Liver (tissue), 9 donors: ENCODE measurements around the gene PLCXD3. TPM values are rescaled to one million over a fixed set of nuclear protein-coding genes. Genes with fewer than 3 reads are reported as not detected.

Source experiments
- DNase-seq: peaks from one replicate; pipeline ENCODE4 v3.0.0-alpha.2; 2017; ENCODE audit warnings: low spot score
- H3K27ac ChIP-seq, 2 donors: one replicate each; pipeline ENCODE4 v1.7.0; 2013; ENCODE audit warnings: inconsistent platforms in 2 of 2, low read length in 2 of 2, control low read depth in 1 of 2, low read depth in 1 of 2, mild to moderate bottlenecking in 1 of 2
- H3K27me3 ChIP-seq, 4 donors: one replicate each; pipeline versions ENCODE4 v1.6.1 to v1.7.0; 2013; ENCODE audit warnings: low read length in 3 of 4, inconsistent platforms in 1 of 4, mild to moderate bottlenecking in 1 of 4, moderate library complexity in 1 of 4; ENCODE audit not compliant: control insufficient read depth in 4 of 4, insufficient read depth in 4 of 4
- H3K36me3 ChIP-seq, 4 donors: one replicate each; pipeline versions ENCODE4 v1.6.1 to v1.7.0; 2013; ENCODE audit warnings: low read length in 3 of 4, mild to moderate bottlenecking in 3 of 4, low read depth in 1 of 4, moderate library complexity in 1 of 4; ENCODE audit not compliant: control insufficient read depth in 4 of 4, insufficient read depth in 3 of 4
- H3K4me1 ChIP-seq, 4 donors: one replicate each; pipeline versions ENCODE4 v1.6.1 to v1.7.0; 2013; ENCODE audit warnings: low read length in 3 of 4, mild to moderate bottlenecking in 3 of 4, moderate library complexity in 1 of 4; ENCODE audit not compliant: control insufficient read depth in 4 of 4, insufficient read depth in 4 of 4
- H3K4me3 ChIP-seq, 3 donors: one replicate each; pipeline versions ENCODE4 v1.6.1 to v1.7.0; 2013; ENCODE audit warnings: low read length in 3 of 3, control low read depth in 1 of 3, low read depth in 1 of 3, mild to moderate bottlenecking in 1 of 3
- H3K9ac ChIP-seq, 2 donors: one replicate each; pipeline ENCODE4 v1.7.0; 2013; ENCODE audit warnings: low read length in 2 of 2, mild to moderate bottlenecking in 2 of 2, moderate library complexity in 2 of 2, control low read depth in 1 of 2, low read depth in 1 of 2
- H3K9me3 ChIP-seq, 4 donors: one replicate each; pipeline versions ENCODE4 v1.6.1 to v1.7.0; 2013; ENCODE audit warnings: low read length in 3 of 4; ENCODE audit not compliant: control insufficient read depth in 4 of 4
- ATF3 ChIP-seq: IDR thresholded peaks from 2 replicates; pipeline ENCODE4 v1.6.1; 2016; ENCODE audit warnings: antibody characterized with exemption
- EGR1 ChIP-seq, 2 donors: IDR thresholded peaks; 2 replicates each; pipeline ENCODE4 v1.6.1; 2016 to 2018; ENCODE audit warnings: antibody characterized with exemption in 2 of 2, low read depth in 2 of 2
- GABPA ChIP-seq, 2 donors: IDR thresholded peaks in 1 of 2; conservative IDR thresholded peaks in 1 of 2; 2 replicates each; pipeline ENCODE4 v1.6.1; 2016; ENCODE audit warnings: antibody characterized with exemption in 2 of 2, mild to moderate bottlenecking in 1 of 2, moderate library complexity in 1 of 2
- HNF4A ChIP-seq, 2 donors: conservative IDR thresholded peaks; 2 replicates each; pipeline ENCODE4 v1.6.1; 2016; ENCODE audit warnings: antibody characterized with exemption in 2 of 2, mild to moderate bottlenecking in 2 of 2
- HNF4G ChIP-seq: IDR thresholded peaks from 2 replicates; pipeline ENCODE4 v1.6.1; 2016; ENCODE audit warnings: antibody characterized with exemption
- JUND ChIP-seq, 2 donors: IDR thresholded peaks; 2 replicates each; pipeline ENCODE4 v1.6.1; 2016; ENCODE audit warnings: antibody characterized with exemption in 2 of 2
- NR2F2 ChIP-seq: IDR thresholded peaks from 2 replicates; pipeline ENCODE4 v1.6.1; 2016; ENCODE audit warnings: antibody characterized with exemption
- RAD21 ChIP-seq, 2 donors: IDR thresholded peaks; 2 replicates each; pipeline ENCODE4 v1.6.1; 2016; ENCODE audit warnings: antibody characterized with exemption in 2 of 2, mild to moderate bottlenecking in 2 of 2
- REST ChIP-seq: IDR thresholded peaks from 2 replicates; pipeline ENCODE4 v1.6.1; 2016; ENCODE audit warnings: antibody characterized with exemption, mild to moderate bottlenecking
- SP1 ChIP-seq: IDR thresholded peaks from 2 replicates; pipeline ENCODE4 v1.6.1; 2018; ENCODE audit warnings: antibody characterized with exemption, mild to moderate bottlenecking
- TAF1 ChIP-seq: conservative IDR thresholded peaks from 2 replicates; pipeline ENCODE4 v1.6.1; 2016; ENCODE audit warnings: antibody characterized with exemption, mild to moderate bottlenecking
- YY1 ChIP-seq: IDR thresholded peaks from 2 replicates; pipeline ENCODE4 v1.6.1; 2016; ENCODE audit warnings: antibody characterized with exemption, mild to moderate bottlenecking
- WGBS: extraction: QIAGEN DNeasy Blood & Tissue Kit; methylation state at CpG from one replicate; pipeline ENCODE4 v1.1.7; 2013; 5-methylcytosine and 5-hydroxymethylcytosine counted together
- polyA plus RNA-seq, 2 donors: library from polyadenylated mRNA; stranded (reverse) in 1 of 2; unstranded in 1 of 2; fragments of 200-250 nt in 1 of 2; fragments of >200 nt in 1 of 2; fragmentation: Nextera tagmentation in 1 of 2; extraction: Ambion mirVana in 1 of 2; gene quantifications; one replicate each; pipeline versions ENCODE4 v1.2.1 to v1.2.3, GENCODE V29; 2013 to 2015
- total RNA-seq, 2 donors: library from RNA; depleted of rRNA; stranded (reverse); fragments of >200 nt; gene quantifications; one replicate each; pipeline ENCODE4 v1.2.3, GENCODE V29; 2014
- TF ChIP-seq, protein P1 (sequence below): IDR thresholded peaks from 2 replicates; pipeline ENCODE4 v1.6.1; 2016; ENCODE audit warnings: antibody characterized with exemption
- donor health status: healthy.
- donor health status: healthy.
- donor health status: healthy.
- donor health status: healthy.
- donor health status: healthy.

The PLCXD3 gene
- total and polyA plus RNA-seq, 4 donors = 0.05 to 2.4 (median 0.58) TPM

- TF ChIP-seq JUND (IDR thresholded peaks at IDR 0.05) = no peak
- TF ChIP-seq GABPA (IDR thresholded peaks at IDR 0.05 in 1 of 2, conservative IDR thresholded peaks at IDR 0.05 in 1 of 2) = no peak
- no peak for TF ChIP-seq SP1
- TF ChIP-seq REST = no peak
- Histone ChIP-seq H3K27ac (no peak overlapping the region), H3K4me1 (no peaks in the 10 kb centered on the region), H3K9me3 (no peaks in the 10 kb centered on the region), H3K4me3 (no peak overlapping the region), H3K36me3 (peaks cover 0 to 2% (median 0%) of the 10 kb centered on the region in 4 donors), H3K9ac (no peak overlapping the region), H3K27me3 (peaks cover 0 to 6% (median 0%) of the 10 kb centered on the region in 4 donors)
- 72% methylated on average over 2 of the region's 2 CpGs for WGBS
- no peak for DNase-seq
Observed at GRCh38 chr5:41418220-41419031, 92.0 kb downstream of the PLCXD3 start.

GRCh38 chr5:41416336-41416735 lies 94.1 kb downstream of the PLCXD3 start:
- H3K27me3 ChIP-seq = peaks cover 0 to 6% (median 0%) of the 10 kb centered on the region in 4 donors
- H3K9ac ChIP-seq = no peak overlapping the region
- TF ChIP-seq HNF4G (no peak), TAF1 (no peak), NR2F2 (no peak), RAD21 (IDR thresholded peaks at IDR 0.05) (no peak), ATF3 (no peak), SP1 (no peak), JUND (IDR thresholded peaks at IDR 0.05) (no peak), EGR1 (IDR thresholded peaks at IDR 0.05; ENCODE audit: low read depth in 2 of 2) (no peak), HNF4A (conservative IDR thresholded peaks at IDR 0.05) (no peak)
- no peak overlapping the region for H3K4me3 ChIP-seq
- WGBS = 95% methylated on average over 1 of the region's 1 CpG
- no peak for DNase-seq
- H3K36me3 ChIP-seq = peaks cover 0 to 2% (median 0%) of the 10 kb centered on the region in 4 donors
- no peaks in the 10 kb centered on the region for H3K9me3 ChIP-seq
- H3K4me1 ChIP-seq = no peaks in the 10 kb centered on the region
- no peak overlapping the region for H3K27ac ChIP-seq

DNA sequence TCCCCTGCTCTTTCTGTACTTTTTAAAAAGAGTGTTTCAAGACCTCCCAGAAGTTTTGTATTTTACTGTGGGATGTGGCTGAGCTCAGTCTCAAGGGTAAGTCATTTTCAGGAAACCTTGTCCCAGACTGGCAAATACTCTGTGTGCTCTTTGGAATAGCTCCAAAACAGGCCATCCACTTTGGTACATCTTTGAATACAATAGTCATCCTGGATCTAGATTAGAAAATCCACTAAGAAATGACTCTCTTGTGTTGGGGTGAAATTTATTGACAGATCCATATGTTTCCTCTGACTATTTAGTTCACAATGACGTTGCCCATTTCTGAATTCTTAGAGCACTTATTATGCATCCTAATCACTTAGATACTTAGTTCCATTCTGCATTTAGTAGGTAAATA lies 95.2 kb downstream of the PLCXD3 start:
- no peak overlapping the region for H3K27ac ChIP-seq
- H3K4me3 ChIP-seq = no peak overlapping the region
- TF ChIP-seq YY1 = no peak
- TF ChIP-seq, protein P1, sequence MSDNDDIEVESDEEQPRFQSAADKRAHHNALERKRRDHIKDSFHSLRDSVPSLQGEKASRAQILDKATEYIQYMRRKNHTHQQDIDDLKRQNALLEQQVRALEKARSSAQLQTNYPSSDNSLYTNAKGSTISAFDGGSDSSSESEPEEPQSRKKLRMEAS = no peak
- H3K4me1 ChIP-seq = no peaks in the 10 kb centered on the region
- peaks cover 0 to 6% (median 0%) of the 10 kb centered on the region in 4 donors for H3K27me3 ChIP-seq
- 46% methylated on average over 1 of the region's 1 CpG for WGBS
- no peak for DNase-seq
- peaks cover 0 to 2% (median 0%) of the 10 kb centered on the region in 4 donors for H3K36me3 ChIP-seq
- H3K9me3 ChIP-seq = no peaks in the 10 kb centered on the region
- H3K9ac ChIP-seq = no peak overlapping the region
